ENCODE measurements around the gene EIF5A2. TPM values are rescaled to one million over a fixed set of nuclear protein-coding genes. Genes with fewer than 3 reads are reported as not detected.

The EIF5A2 gene
- total RNA-seq, 1 donor from 2014 or later, result 8.7 TPM

DNA sequence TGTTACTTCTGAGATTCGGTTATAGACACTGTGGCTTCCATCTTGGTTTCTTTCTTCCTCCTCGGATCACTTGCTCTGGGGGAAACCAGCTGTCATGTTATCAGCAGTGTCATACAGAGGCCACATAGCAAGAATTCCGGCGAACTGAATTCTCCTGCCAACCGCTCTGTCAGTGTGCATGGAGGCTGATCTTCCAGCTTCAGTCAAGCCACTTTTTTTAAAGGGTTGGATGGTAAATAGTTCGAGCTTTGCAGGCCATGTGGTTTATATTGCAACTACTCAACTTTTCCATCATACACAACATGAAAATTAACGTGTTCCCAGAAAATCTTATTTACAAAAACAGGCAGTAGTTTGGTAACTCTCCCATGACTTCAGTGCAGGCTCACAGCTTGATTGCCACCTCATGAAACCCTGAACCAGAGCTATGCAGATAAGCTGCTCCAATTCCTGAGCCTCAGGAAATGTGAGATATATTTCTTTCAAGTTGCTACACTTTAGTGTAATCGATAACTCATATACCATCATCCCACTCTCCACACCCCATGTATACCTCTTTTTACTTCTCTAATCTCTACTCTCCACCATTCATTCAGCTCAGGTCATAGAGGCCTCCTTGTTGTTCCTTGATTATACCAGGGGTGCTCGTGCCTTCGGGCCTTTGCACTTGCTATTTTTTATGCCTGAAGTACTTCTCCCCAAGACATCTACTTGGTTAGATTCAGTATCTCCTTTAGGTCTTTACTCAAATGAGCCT is 45.6 kb downstream of the EIF5A2 start:
- Mint-ChIP-seq H3K36me3 (ENCODE audit: low read depth) (peaks cover 38% of the 10 kb centered on the region), H3K4me1 (peaks cover 15% of the 10 kb centered on the region), H3K4me3 (no peak overlapping the region), H3K27me3 (peaks cover 2% of the 10 kb centered on the region), H3K27ac (no peak overlapping the region), H3K9me3 (no peaks in the 10 kb centered on the region)
- intact Hi-C loops (cut with micrococcal nuclease), result loop anchor here (10.0 kb wide), 1 partner anchor 898 kb away; the partner anchor contains the start of gene SEC62
- no peak for DNase-seq

DNA sequence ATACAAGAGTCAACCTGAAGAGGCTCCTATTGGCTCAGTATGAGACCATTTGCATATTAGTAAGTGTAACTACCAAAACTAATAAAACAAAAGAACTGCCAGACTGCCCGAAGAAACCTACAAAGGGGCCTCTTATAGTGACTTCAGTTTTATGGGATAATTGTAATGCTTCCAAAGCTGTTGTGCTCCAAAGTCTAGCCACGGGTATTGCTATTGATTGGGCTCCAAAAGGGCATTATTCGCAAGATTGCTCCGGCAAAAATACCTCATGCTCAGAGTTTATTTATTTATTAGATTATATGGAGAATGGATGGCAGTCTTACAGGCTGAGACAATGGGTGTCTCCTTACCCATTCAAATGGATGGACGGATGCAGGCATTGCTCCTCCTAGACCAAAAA is 49.8 kb downstream of the EIF5A2 start:
- Mint-ChIP-seq H3K27ac (no peak overlapping the region), H3K27me3 (peaks cover 2% of the 10 kb centered on the region), H3K4me1 (peaks cover 9% of the 10 kb centered on the region), H3K36me3 (ENCODE audit: low read depth) (peaks cover 3% of the 10 kb centered on the region), H3K4me3 (no peak overlapping the region), H3K9me3 (no peaks in the 10 kb centered on the region)
- intact Hi-C loops (cut with micrococcal nuclease), result no loop called here
- no peak for DNase-seq

DNA sequence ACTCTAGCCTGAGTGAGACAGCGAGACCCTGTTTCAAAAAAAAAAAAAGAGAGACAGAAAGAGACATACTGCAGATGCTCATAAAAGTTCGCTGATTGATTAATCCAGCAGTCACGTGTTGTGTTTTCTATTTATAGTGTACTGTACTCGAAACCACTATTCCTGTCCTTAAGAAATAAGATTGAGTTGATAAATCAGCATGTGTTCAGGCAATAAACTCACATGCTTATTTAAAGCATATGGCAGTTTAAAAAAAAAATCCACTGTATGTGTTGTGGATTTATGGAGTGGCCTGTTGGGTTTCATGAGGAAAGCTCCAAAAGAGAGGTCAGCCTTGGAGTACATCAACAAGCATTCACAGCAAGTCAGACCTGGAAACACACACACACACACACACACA is 56.1 kb downstream of the EIF5A2 start:
- intact Hi-C loops (cut with micrococcal nuclease), result no loop called here
- Mint-ChIP-seq H3K4me3 (no peak overlapping the region), H3K9me3 (no peaks in the 10 kb centered on the region), H3K27ac (no peak overlapping the region), H3K27me3 (peaks cover 20% of the 10 kb centered on the region), H3K36me3 (ENCODE audit: low read depth) (no peaks in the 10 kb centered on the region), H3K4me1 (peaks cover 4% of the 10 kb centered on the region)
- DNase-seq, result no peak

DNA sequence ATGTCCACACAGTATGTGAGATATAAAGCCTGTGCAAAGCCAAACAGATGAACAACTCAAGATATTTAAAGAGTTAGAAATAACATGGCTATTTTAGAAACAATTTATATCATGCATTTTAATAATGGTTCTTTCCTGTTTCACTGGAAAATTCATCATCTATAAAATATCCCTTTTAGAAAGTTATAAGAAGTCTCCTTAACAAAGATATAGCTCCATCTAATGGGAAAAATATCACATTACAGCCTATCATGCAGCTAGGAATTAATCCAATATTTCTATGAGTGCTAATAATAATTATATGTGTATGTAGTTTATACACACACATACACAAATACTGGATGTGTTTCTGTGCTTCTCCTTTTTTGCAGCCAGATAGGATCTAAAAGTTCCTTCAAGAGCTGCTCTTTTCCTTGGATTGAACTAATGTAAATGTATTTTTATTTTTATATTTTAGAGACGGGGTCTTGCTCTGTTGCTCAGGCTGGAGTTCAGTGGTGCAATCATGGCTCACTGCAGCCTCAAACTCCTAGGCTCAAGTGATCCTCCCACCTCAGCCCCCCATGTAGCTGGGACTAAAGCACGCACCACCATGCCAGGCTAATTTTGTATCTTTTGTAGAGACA is 60.0 kb downstream of the EIF5A2 start:
- intact Hi-C loops (cut with micrococcal nuclease), result no loop called here
- no peak overlapping the region for H3K27ac Mint-ChIP-seq
- H3K4me1 Mint-ChIP-seq, result no peaks in the 10 kb centered on the region
- no peak for DNase-seq
- H3K4me3 Mint-ChIP-seq, result no peak overlapping the region
- H3K36me3 Mint-ChIP-seq (ENCODE audit: low read depth), result no peaks in the 10 kb centered on the region
- H3K9me3 Mint-ChIP-seq, result no peaks in the 10 kb centered on the region
- H3K27me3 Mint-ChIP-seq, result peaks cover 36% of the 10 kb centered on the region

DNA sequence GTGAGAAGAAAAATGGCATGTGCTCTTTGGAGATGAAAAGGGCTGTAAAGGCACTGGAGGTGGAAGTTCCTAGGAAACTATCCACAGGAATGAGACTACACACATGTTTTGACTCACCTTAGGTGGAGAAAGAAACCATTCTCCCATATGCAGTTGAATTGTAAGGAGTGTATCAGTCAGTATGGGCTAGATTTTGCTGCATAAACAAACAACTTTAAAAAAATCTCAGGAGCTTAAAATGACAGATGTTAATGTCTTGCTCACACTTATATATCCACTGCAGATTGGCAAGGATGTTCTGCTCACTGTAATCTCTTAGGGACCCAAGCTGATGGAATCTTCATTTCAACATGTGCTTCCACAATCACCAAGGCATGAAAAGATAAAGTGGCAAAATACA is 64.1 kb downstream of the EIF5A2 start:
- no peak for DNase-seq
- Mint-ChIP-seq H3K36me3 (ENCODE audit: low read depth) (no peaks in the 10 kb centered on the region), H3K27ac (no peak overlapping the region), H3K9me3 (no peaks in the 10 kb centered on the region), H3K4me1 (no peaks in the 10 kb centered on the region), H3K27me3 (peaks cover 41% of the 10 kb centered on the region), H3K4me3 (no peak overlapping the region)
- intact Hi-C loops (cut with micrococcal nuclease), result no loop called here

DNA sequence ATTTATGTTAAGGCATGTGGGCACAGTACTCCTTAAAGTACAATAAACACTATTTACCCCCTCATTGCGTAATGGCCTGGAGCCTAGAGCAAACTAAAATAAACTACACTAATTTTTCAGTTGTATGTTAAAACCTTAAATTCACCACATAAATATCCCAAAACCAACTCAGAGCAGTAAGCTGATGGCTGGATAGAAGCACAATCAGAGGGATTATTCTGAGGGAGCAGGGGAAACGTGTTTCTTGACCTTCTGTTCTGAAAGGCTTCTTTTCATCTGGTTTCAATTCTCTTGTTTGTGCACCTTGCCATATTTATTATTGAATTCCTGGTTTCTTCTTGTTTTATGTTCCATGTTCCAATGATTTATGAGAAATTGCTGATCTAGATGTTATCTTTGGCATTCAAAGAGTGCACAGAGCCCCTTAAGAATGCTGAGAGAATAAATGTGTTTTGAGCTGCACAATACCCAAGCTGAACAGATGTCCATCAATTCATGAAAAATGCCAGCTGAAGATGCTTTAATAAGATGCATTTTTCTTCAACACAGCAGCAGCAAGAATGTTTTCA is 68.1 kb downstream of the EIF5A2 start:
- peaks cover 50% of the 10 kb centered on the region for H3K27me3 Mint-ChIP-seq
- H3K4me1 Mint-ChIP-seq, result no peaks in the 10 kb centered on the region
- H3K4me3 Mint-ChIP-seq, result no peak overlapping the region
- H3K9me3 Mint-ChIP-seq, result no peaks in the 10 kb centered on the region
- DNase-seq, result no peak
- H3K36me3 Mint-ChIP-seq (ENCODE audit: low read depth), result no peaks in the 10 kb centered on the region
- H3K27ac Mint-ChIP-seq, result no peak overlapping the region
- intact Hi-C loops (cut with micrococcal nuclease), result no loop called here

DNA sequence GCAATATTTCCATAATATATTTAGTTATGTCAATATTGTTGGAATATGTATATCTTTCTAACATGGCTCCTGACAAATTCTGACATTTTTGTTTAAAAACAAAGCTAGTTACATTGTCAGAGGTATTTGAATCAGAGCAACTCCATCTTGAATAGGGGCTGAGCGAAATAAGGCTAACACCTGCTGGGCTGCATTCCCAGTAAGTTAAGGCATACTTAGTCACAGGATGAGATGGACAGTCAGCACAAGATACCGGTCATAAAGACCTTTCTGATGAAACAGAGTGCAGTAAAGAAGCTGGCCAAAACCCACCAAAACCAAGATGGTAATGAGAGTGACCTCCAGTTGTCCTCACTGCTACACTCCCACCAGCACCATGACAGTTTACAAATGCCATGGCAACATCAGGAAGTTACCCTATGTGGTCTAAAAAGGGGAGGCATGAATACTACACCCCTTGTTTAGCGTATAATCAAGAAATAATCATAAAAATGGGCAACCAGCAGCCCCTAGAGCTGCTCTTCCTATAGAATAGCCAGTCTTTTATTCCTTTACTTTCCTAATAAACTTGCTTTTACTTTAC is 68.8 kb downstream of the EIF5A2 start:
- intact Hi-C loops (cut with micrococcal nuclease), result no loop called here
- Mint-ChIP-seq H3K27ac (no peak overlapping the region), H3K4me3 (no peak overlapping the region), H3K27me3 (peaks cover 51% of the 10 kb centered on the region), H3K9me3 (no peaks in the 10 kb centered on the region), H3K4me1 (no peaks in the 10 kb centered on the region), H3K36me3 (ENCODE audit: low read depth) (no peaks in the 10 kb centered on the region)
- DNase-seq, result no peak

Other genes starting within 250 kb of the EIF5A2 start
- gene RPL22L1, start 38.4 kb downstream of the EIF5A2 start, total RNA-seq, result 157 TPM in 2 replicates
- not detected in 2 replicates for gene SLC2A2, start 118.1 kb upstream of the EIF5A2 start, total RNA-seq

Measured in activated CD4-positive, alpha-beta T cell treated with anti-CD3 and anti-CD28 coated beads, Interleukin-2, amount 10 ng/mL, durations not matched to agents 24 days and 14 days (primary cell).